ENCODE measurements around the gene CHRM4.
"Not testable (repeated sequence)": the region's sequence is repeated elsewhere in the genome, so short reads cannot be mapped to it uniquely, and the experiment has no call there.

The CHRM4 gene

GRCh38 chr11:46381819-46382645 lies 9.5 kb downstream of the CHRM4 start:
- DNase-seq (ENCODE audit: low read depth) = no peak

GRCh38 chr11:46381048-46381818 lies 10.3 kb downstream of the CHRM4 start, which contains the start of gene MDK:
MDK (plus strand) TSS chr11:46381669; CDS start chr11:46382058, 389 bp downstream.
- no peak for DNase-seq (ENCODE audit: low read depth)

GRCh38 chr11:46380340-46381047 lies 11.1 kb downstream of the CHRM4 start:
- peak; percentile 37 for DNase-seq (ENCODE audit: low read depth)

- not testable (repeated sequence) for DNase-seq (ENCODE audit: low read depth)
Measured at GRCh38 chr11:46379482-46380293, 11.9 kb downstream of the CHRM4 start.

GRCh38 chr11:46378811-46379481 lies 12.6 kb downstream of the CHRM4 start:
- no peak for DNase-seq (ENCODE audit: low read depth)

- no peak for DNase-seq (ENCODE audit: low read depth)
Measured at GRCh38 chr11:46378296-46378695, 13.3 kb downstream of the CHRM4 start.

- no peak for DNase-seq (ENCODE audit: low read depth)
Measured at GRCh38 chr11:46377831-46378230, 13.7 kb downstream of the CHRM4 start.

- DNase-seq (ENCODE audit: low read depth) = no peak
Measured at GRCh38 chr11:46377290-46377689, 14.3 kb downstream of the CHRM4 start.

- no peak for DNase-seq (ENCODE audit: low read depth)
Measured at GRCh38 chr11:46376258-46377050, 15.1 kb downstream of the CHRM4 start.

- no peak for DNase-seq (ENCODE audit: low read depth)
Measured at GRCh38 chr11:46375392-46376101, 16.0 kb downstream of the CHRM4 start.

GRCh38 chr11:46374815-46375214 lies 16.8 kb downstream of the CHRM4 start:
- DNase-seq (ENCODE audit: low read depth) = no peak

GRCh38 chr11:46373787-46374740 lies 17.5 kb downstream of the CHRM4 start:
- DNase-seq (ENCODE audit: low read depth) = no peak

- DNase-seq (ENCODE audit: low read depth) = not testable (repeated sequence)
Measured at GRCh38 chr11:46372501-46372900, 19.1 kb downstream of the CHRM4 start.

GRCh38 chr11:46372086-46372485 lies 19.5 kb downstream of the CHRM4 start:
- no peak for DNase-seq (ENCODE audit: low read depth)

- not testable (repeated sequence) for DNase-seq (ENCODE audit: low read depth)
Measured at GRCh38 chr11:46371262-46371661, 20.3 kb downstream of the CHRM4 start.

- no peak for DNase-seq (ENCODE audit: low read depth)
Measured at GRCh38 chr11:46370253-46370652, 21.3 kb downstream of the CHRM4 start.

GRCh38 chr11:46369458-46370152 lies 22.0 kb downstream of the CHRM4 start:
- DNase-seq (ENCODE audit: low read depth) = no peak

GRCh38 chr11:46367916-46368267 lies 23.7 kb downstream of the CHRM4 start:
- no peak for DNase-seq (ENCODE audit: low read depth)
